HepG2 (cell line): Measurements from ENCODE around the gene CTSD. TPM values are rescaled to one million over a fixed set of nuclear protein-coding genes. Genes with fewer than 3 reads are reported as not detected.
A peak's percentile ranks its signal among the peaks of the same experiment; 100 is the strongest.

Experiments used
- BRD4 ChIP-seq: sonication (generic); formaldehyde crosslinking; IDR thresholded peaks from 2 replicates; pipeline ENCODE4 v1.4.0; 2020; ENCODE audit warnings: missing genetic modification reagents
- CENPT ChIP-seq: sonication (generic); formaldehyde crosslinking; IDR thresholded peaks from 2 replicates; pipeline ENCODE4 v1.8.0; 2022; ENCODE audit warnings: low read depth, mild to moderate bottlenecking, moderate library complexity, missing genetic modification reagents
- DMAP1 ChIP-seq: IDR thresholded peaks from 2 replicates; pipeline ENCODE4 v1.6.1; 2016
- GABPA ChIP-seq, 2 experiments: IDR thresholded peaks; 2 replicates each; pipeline ENCODE4 v1.6.1; 2011 to 2016; ENCODE audit warnings: low read depth in 2 of 2, low read length in 1 of 2, missing biosample characterization in 1 of 2, missing genetic modification characterization in 1 of 2
- HMGA1 ChIP-seq: sonication (generic); formaldehyde crosslinking; conservative IDR thresholded peaks from 2 replicates; pipeline ENCODE4 v1.4.0; 2020; ENCODE audit warnings: missing genetic modification reagents
- HOXD1 ChIP-seq: sonication (generic); formaldehyde crosslinking; IDR thresholded peaks from 2 replicates; pipeline ENCODE4 v1.5.0; 2020; ENCODE audit warnings: missing genetic modification reagents
- MTF1 ChIP-seq: sonication (generic); formaldehyde crosslinking; IDR thresholded peaks from 2 replicates; pipeline ENCODE4 v1.5.0; 2020; ENCODE audit warnings: missing genetic modification reagents
- NONO ChIP-seq, 2 experiments: fragments of 450-650 bp in 1 of 2; sonication (generic) in 1 of 2; formaldehyde crosslinking in 1 of 2; IDR thresholded peaks in 1 of 2; conservative IDR thresholded peaks in 1 of 2; 2 replicates each; pipeline versions ENCODE4 v1.6.1 to v1.8.0; 2017 to 2022; ENCODE audit warnings: mild to moderate bottlenecking in 1 of 2, missing genetic modification reagents in 1 of 2, moderate library complexity in 1 of 2
- NR0B2 ChIP-seq: sonication (generic); formaldehyde crosslinking; IDR thresholded peaks from 2 replicates; pipeline ENCODE4 v1.4.0; 2020; ENCODE audit warnings: mild to moderate bottlenecking, missing genetic modification reagents
- PHF20 ChIP-seq: sonication (generic); formaldehyde crosslinking; IDR thresholded peaks from 2 replicates; pipeline ENCODE4 v1.5.0; 2020; ENCODE audit warnings: mild to moderate bottlenecking, missing genetic modification reagents
- RARA ChIP-seq: IDR thresholded peaks from 2 replicates; pipeline ENCODE4 v1.6.1; 2016; ENCODE audit warnings: missing genetic modification reagents, missing compliant biosample characterization
- SAFB2 ChIP-seq: sonication (generic); formaldehyde crosslinking; IDR thresholded peaks from 2 replicates; pipeline ENCODE4 v1.5.1; 2020; ENCODE audit warnings: missing genetic modification reagents, low read depth, mild to moderate bottlenecking, borderline replicate concordance
- SALL2 ChIP-seq: sonication (generic); formaldehyde crosslinking; IDR thresholded peaks from 2 replicates; pipeline ENCODE4 v1.8.1; 2023; ENCODE audit warnings: mild to moderate bottlenecking, missing genetic modification reagents, inconsistent platforms
- THRA ChIP-seq: sonication (generic); formaldehyde crosslinking; IDR thresholded peaks from 2 replicates; pipeline ENCODE4 v1.4.0; 2020; ENCODE audit warnings: missing genetic modification reagents, borderline replicate concordance
- ZFP36 ChIP-seq: fragments of 150-350 bp; IDR thresholded peaks from 2 replicates; pipeline ENCODE4 v1.6.1; 2018; ENCODE audit warnings: borderline replicate concordance, low read length, low read depth; ENCODE audit not compliant: partially characterized antibody
- ZIK1 ChIP-seq: sonication (generic); formaldehyde crosslinking; IDR thresholded peaks from 2 replicates; pipeline ENCODE4 v1.5.0; 2020; ENCODE audit warnings: mild to moderate bottlenecking, low read depth, missing genetic modification reagents, borderline replicate concordance
- ZNF496 ChIP-seq: sonication (generic); formaldehyde crosslinking; IDR thresholded peaks from 2 replicates; pipeline ENCODE4 v1.8.1; 2023; ENCODE audit warnings: mild to moderate bottlenecking, moderate library complexity, missing genetic modification reagents; ENCODE audit not compliant: insufficient replicate concordance
- ZNF549 ChIP-seq: sonication (generic); formaldehyde crosslinking; IDR thresholded peaks from 2 replicates; pipeline ENCODE4 v1.5.0; 2020; ENCODE audit warnings: missing genetic modification reagents
- ZNF607 ChIP-seq: sonication (generic); formaldehyde crosslinking; IDR thresholded peaks from 2 replicates; pipeline ENCODE4 v1.5.1; 2020; ENCODE audit warnings: missing genetic modification reagents, mild to moderate bottlenecking, borderline replicate concordance
- ZNF7 ChIP-seq: IDR thresholded peaks from 2 replicates; pipeline ENCODE4 v1.6.1; 2016; ENCODE audit warnings: missing biosample characterization, missing genetic modification reagents
- ZSCAN21 ChIP-seq: sonication (generic); formaldehyde crosslinking; IDR thresholded peaks from 2 replicates; pipeline ENCODE4 v1.8.0; 2022; ENCODE audit warnings: mild to moderate bottlenecking, missing genetic modification reagents, moderate library complexity, borderline replicate concordance
- polyA plus RNA-seq, 8 experiments: library from polyadenylated mRNA; depleted of rRNA in 3 of 8; stranded (reverse) in 7 of 8; unstranded in 1 of 8; fragments of >200 nt; fragmentation: Illumina TruSeq in 4 of 8; extraction: Trizol in 4 of 8; gene quantifications; 2 replicates each; pipeline versions ENCODE4 v1.2.1 to v1.2.3, GENCODE V29; 2011 to 2016; ENCODE audit warnings: low read depth in 4 of 8, missing spikeins in 1 of 8, mixed read lengths in 1 of 8; ENCODE audit not compliant: insufficient read depth in 1 of 8
- total RNA-seq, 5 experiments: library from RNA; depleted of rRNA; stranded (reverse); fragments of >200 nt; fragmentation: Illumina TruSeq; extraction: Trizol; gene quantifications; 2 replicates each; pipeline ENCODE4 v1.2.3, GENCODE V29; 2016; ENCODE audit warnings: low read depth in 1 of 5
- TF ChIP-seq, protein P1 (sequence below): sonication (generic); formaldehyde crosslinking; IDR thresholded peaks from 2 replicates; pipeline ENCODE4 v1.5.1; 2020; ENCODE audit warnings: mild to moderate bottlenecking, missing genetic modification reagents, moderate library complexity

Gene CTSD
- total and polyA plus RNA-seq, 2 of the 13 experiments (the other 11 are each of a cell fraction or from before 2014, with no cell fraction given): 143 to 230 TPM

DNA sequence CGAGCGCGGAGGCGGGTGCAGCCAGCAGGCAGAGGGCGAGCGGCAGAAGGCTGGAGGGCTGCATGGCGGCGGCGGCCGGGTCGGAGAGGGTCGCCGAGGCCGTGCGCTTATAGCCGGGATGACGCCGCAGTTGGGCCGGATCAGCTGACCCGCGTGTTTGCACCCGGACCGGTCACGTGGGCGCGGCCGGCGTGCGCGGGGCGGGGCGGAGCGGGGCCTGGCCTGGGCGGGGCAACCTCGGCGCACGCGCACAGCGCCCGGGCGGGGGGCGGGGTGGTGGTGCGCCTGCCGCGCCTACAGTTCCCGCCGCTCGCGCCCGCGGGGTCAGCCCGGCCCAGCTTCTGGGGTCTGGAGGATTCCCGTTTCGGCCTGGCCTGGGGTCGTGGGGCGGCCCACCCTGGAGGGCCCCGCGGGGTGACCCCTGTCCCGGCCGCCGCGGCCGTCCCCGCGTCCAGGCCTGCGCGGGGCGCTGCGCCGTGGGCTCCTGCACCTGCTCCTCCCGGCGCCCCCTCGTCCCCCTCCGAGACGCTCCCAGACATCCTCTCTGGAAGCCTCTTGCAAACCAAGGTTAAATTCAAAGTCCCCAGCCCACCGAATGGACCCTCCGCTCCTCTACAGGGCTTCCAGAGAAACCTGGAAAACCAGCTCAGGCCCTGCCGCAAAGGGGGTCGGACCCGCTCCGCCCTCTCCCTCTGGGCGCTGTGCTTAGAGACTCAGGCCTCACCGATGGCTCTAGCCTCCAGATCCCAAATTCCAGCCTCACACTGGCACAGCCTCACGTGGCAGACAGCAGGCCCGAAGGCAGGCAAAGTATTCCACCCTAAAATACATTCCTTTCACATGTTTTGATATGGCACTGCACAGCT is at the start of gene CTSD (continued):
- TF ChIP-seq, protein P1, sequence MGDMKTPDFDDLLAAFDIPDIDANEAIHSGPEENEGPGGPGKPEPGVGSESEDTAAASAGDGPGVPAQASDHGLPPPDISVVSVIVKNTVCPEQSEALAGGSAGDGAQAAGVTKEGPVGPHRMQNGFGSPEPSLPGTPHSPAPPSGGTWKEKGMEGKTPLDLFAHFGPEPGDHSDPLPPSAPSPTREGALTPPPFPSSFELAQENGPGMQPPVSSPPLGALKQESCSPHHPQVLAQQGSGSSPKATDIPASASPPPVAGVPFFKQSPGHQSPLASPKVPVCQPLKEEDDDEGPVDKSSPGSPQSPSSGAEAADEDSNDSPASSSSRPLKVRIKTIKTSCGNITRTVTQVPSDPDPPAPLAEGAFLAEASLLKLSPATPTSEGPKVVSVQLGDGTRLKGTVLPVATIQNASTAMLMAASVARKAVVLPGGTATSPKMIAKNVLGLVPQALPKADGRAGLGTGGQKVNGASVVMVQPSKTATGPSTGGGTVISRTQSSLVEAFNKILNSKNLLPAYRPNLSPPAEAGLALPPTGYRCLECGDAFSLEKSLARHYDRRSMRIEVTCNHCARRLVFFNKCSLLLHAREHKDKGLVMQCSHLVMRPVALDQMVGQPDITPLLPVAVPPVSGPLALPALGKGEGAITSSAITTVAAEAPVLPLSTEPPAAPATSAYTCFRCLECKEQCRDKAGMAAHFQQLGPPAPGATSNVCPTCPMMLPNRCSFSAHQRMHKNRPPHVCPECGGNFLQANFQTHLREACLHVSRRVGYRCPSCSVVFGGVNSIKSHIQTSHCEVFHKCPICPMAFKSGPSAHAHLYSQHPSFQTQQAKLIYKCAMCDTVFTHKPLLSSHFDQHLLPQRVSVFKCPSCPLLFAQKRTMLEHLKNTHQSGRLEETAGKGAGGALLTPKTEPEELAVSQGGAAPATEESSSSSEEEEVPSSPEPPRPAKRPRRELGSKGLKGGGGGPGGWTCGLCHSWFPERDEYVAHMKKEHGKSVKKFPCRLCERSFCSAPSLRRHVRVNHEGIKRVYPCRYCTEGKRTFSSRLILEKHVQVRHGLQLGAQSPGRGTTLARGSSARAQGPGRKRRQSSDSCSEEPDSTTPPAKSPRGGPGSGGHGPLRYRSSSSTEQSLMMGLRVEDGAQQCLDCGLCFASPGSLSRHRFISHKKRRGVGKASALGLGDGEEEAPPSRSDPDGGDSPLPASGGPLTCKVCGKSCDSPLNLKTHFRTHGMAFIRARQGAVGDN (CRISPR knock-in tag): peak; percentile 78
- TF ChIP-seq MTF1 (CRISPR knock-in tag): peak; percentile 96
- 0 out of 2 replicates have a peak, but pooled peaks have one; percentile 47 for TF ChIP-seq BRD4
- peak; percentile 42; the same call in 1 of the 2 replicates for TF ChIP-seq DMAP1 (CRISPR knock-in tag)
- TF ChIP-seq PHF20: peak; percentile 72
- TF ChIP-seq HOXD1: 0 out of 2 replicates have a peak, but pooled peaks have one; percentile 63
- 0 out of 2 replicates have a peak, but pooled peaks have one; percentile 9 for TF ChIP-seq ZNF7 (CRISPR knock-in tag)
- 0 out of 2 replicates have a peak, but pooled peaks have one; percentile 46 for TF ChIP-seq NR0B2 (CRISPR knock-in tag)
- TF ChIP-seq ZNF607 (CRISPR knock-in tag): peak; percentile 69; the same call in 1 of the 2 replicates
- TF ChIP-seq ZSCAN21 (CRISPR knock-in tag): 0 out of 2 replicates have a peak, but pooled peaks have one; percentile 58
- TF ChIP-seq HMGA1 (CRISPR knock-in tag): no peak
- no peak for TF ChIP-seq SALL2 (CRISPR knock-in tag)
- TF ChIP-seq SAFB2 (CRISPR knock-in tag): peak; percentile 78; the same call in 1 of the 2 replicates
- TF ChIP-seq NONO (IDR thresholded peaks at IDR 0.05): no peak
- peak; percentile 60; the same call in 1 of the 2 replicates for TF ChIP-seq NONO (CRISPR knock-in tag; conservative IDR thresholded peaks at IDR 0.05)
- peak; percentile 21; the same call in 1 of the 2 replicates for TF ChIP-seq RARA
- TF ChIP-seq ZIK1: 0 out of 2 replicates have a peak, but pooled peaks have one; percentile 42
- no peak for TF ChIP-seq ZNF549 (CRISPR knock-in tag)
- TF ChIP-seq CENPT (CRISPR knock-in tag): no peak
- peak; percentile 35; the same call in 1 of the 2 replicates for TF ChIP-seq THRA (CRISPR knock-in tag)
- TF ChIP-seq ZNF496 (CRISPR knock-in tag): no peak
- peak; percentile 90 for TF ChIP-seq ZFP36
- TF ChIP-seq GABPA (IDR thresholded peaks at IDR 0.05; ENCODE audit: low read depth, low read length): no peak
- TF ChIP-seq GABPA (CRISPR knock-in tag; IDR thresholded peaks at IDR 0.05; ENCODE audit: low read depth): no peak
